ENCODE measurements around the gene PICALM. TPM values are rescaled to one million over a fixed set of nuclear protein-coding genes. Genes with fewer than 3 reads are reported as not detected.

Gene PICALM
- total and polyA plus RNA-seq, 2 of the 8 experiments (the other 6 are each of a cell fraction or from before 2014, with no cell fraction given): 69.4 to 71.3 TPM

- TF ChIP-seq CHD7 (IDR thresholded peaks at IDR 0.05; ENCODE audit: insufficient replicate concordance, low read length): no peak
- TF ChIP-seq KDM4A (IDR thresholded peaks at IDR 0.05; ENCODE audit: low read depth, low read length, severe bottlenecking): no peak
- no peak for TF ChIP-seq E2F6 (IDR thresholded peaks at IDR 0.05)
- no peak for TF ChIP-seq USF2 (IDR thresholded peaks at IDR 0.05; ENCODE audit: low read length)
Measured at GRCh38 chr11:86066657-86067008, 2.3 kb downstream of the PICALM start (continued).

Data from H1 (cell line).